Epithelial cell of prostate (primary cell): ENCODE results near the gene TRIP10.
A peak's percentile ranks its signal among the peaks of the same experiment; 100 is the strongest.
"Not testable (repeated sequence)": the region's sequence is repeated elsewhere in the genome, so short reads cannot be mapped to it uniquely, and the experiment has no call there.

Experiments
- DNase-seq: peaks from one replicate; pipeline ENCODE4 v3.0.0-alpha.2; 2011; ENCODE audit warnings: low read depth, low spot score
- H3K27ac ChIP-seq: fragments of 450-650 bp; 2 replicates; pipeline ENCODE4 v1.5.1; 2017; ENCODE audit warnings: mild to moderate bottlenecking

The TRIP10 gene

DNA sequence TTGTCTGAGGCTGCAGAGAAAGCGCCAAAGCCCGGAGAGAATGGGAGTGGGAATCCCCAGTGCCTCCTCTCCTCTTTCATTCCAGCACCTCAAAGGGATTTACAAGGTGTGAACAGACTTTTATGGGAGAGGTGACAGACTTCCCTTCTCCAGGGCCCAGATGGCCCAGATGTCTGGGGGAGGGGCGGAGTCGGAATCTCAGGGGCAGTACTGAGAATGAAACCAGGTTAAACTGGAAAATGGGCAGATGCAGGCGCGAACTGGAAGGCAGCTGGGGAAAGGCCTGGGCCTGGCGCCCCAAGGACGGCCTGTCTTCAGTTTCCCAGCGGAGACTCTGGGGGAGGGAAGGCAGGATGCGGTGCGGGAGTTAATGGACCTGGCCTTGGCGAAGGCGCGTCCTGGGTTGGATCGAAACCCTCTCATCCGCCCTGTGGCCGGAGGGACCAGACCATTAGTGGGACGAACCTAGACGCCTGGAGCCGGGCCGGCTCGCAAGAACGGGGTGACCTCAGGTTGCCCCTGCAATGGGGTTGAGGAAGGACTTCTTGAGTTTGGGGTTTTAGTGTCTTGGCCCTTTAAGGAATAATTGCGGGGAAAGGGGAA, 592 bp upstream of the TRIP10 start:
- no peak for DNase-seq

GRCh38 chr19:6739883-6740588, 556 bp downstream of the TRIP10 start:
- DNase-seq, result no peak
- peak overlapping the region; percentile 95 for H3K27ac ChIP-seq

More for the DNA sequence above, 592 bp upstream of the TRIP10 start:
- peak overlapping the region; percentile 95 for H3K27ac ChIP-seq

DNA sequence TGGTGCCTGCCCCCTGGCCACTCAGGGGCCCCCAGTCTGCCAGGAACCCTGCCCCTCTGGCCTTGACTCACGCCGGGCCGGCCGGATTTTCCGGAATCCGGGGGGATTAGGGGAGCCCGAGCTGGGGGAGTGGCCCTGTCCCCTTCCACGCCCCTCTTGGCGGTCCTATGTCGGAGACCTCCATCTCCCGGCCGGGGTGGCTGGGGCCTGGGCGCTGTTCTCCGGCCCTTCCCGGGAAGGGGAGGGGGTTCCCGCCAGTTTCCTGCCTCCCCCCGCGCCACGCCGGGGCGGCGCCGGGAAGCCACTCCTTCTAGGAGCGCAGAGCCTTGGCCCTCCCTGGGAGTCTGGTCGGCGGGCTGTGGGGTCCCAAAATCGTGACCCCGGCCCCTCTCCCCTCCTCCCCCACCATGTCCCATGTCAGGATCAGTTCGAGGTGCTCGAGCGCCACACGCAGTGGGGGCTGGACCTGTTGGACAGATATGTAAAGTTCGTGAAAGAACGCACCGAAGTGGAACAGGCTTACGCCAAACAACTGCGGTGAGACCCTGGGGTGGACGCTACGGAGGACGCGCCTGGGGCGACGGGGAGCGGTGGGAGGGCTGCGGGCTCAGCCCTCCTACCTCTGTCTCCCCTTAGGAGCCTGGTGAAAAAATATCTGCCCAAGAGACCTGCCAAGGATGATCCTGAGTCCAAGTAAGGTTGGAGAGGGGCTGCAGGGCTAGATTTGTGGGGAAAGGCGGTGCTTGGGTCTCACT, 1.3 kb downstream of the TRIP10 start:
- peak overlapping the region; percentile 95 for H3K27ac ChIP-seq
- DNase-seq, result no peak

DNA sequence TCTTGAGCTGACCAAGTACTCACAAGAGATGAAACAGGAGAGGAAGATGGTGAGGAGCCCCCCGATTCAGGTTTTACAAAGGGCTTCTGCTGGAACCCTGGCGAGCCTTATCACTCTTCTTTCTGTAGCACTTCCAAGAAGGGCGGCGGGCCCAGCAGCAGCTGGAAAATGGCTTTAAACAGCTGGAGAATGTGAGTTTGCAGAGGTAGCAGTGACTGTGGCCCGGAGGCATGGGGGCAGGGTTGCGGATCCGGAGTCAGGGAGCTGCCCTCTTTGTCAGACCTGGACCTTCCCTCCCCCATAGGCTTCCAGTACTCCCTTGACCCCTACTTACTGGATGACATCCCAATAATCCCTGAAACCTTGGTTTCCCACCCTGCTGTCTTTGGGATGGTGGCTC, 3.6 kb downstream of the TRIP10 start:
- no peak for DNase-seq
- peak overlapping the region; percentile 85 for H3K27ac ChIP-seq

DNA sequence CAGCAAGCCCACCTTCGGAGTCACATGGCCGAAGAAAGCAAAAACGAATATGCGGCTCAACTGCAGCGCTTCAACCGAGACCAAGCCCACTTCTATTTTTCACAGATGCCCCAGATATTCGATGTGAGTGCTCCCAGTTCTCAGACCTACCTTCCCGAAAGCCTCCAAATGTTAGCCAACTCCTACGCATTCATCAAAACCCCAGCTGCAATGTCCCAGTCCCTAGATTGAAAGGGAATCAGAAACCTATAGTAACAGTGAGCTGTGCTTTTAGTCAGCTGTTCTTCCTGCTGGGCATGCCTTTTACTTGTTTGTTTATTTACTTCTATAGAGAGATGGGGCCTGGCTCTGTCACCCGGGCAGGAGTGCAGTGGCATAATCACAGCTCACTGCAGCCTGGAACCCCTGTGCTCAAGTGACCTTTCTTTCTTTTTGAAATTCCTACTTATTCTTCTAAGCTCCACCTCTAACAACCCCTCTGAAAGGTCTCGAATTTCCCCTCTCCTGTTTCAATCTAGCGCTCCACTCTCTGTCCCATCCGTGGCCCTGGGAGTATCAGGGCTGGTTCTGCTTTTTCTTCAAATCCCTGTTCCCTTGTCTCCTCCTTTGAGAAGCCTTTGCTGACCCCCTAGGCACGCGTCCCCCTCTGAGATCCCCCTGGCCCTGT, 4.4 kb downstream of the TRIP10 start:
- no peak for DNase-seq
- peak overlapping the region; percentile 85 for H3K27ac ChIP-seq

DNA sequence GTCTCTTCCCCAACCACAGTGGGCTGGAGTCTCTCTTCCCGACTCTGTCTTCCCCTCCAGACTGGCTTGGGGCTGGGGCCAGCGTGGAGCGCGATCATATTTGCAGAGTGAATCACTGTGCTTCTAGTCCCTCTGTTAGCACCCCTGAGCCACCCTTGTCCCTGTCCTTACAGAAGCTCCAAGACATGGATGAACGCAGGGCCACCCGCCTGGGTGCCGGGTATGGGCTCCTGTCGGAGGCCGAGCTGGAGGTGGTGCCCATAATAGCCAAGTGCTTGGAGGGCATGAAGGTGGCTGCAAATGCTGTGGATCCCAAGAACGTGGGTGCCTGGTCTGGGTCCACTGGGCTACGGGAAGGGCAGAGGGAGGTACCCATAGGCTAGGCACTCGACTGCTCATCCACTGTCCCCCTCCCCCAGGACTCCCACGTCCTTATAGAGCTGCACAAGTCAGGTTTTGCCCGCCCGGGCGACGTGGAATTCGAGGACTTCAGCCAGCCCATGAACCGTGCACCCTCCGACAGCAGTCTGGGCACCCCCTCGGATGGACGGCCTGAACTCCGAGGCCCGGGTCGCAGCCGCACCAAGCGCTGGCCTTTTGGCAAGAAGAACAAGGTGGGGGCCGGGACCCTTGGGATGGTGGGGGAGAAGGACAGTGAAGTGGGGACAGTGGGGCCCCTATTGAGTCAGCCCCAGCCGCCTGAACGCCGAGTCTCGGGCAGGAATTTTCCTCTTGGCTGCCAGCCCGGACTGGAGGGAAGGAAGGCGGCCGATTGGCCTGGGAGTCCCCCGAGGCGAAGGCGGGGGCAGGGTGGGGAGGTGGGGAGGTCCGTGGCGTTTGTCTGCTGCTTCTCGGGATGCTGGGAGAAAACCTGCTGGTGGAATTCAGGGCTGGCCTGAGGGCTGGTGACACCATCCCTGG, 5.2 kb downstream of the TRIP10 start:
- DNase-seq, result no peak
- H3K27ac ChIP-seq, result peak overlapping the region; percentile 85

DNA sequence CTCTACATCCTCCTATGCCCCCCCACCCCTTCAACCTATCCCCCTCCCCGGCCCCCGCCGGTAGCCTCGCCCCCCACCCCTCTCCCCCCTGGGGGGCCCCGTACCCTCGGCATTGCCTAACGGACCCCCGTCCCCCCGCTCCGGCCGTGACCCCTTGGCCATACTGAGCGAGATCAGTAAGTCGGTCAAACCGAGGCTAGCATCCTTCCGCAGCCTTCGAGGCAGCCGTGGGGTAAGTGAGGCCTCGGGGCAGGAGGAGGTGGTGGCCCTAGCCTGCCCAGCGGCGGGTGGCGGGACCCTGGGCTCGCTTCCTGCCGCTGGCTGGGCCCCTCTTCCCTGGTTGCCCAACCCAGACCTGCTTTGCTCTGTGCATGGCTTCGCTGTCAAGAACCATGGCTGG, 6.5 kb downstream of the TRIP10 start:
- DNase-seq, result no peak
- peak overlapping the region; percentile 85 for H3K27ac ChIP-seq

DNA sequence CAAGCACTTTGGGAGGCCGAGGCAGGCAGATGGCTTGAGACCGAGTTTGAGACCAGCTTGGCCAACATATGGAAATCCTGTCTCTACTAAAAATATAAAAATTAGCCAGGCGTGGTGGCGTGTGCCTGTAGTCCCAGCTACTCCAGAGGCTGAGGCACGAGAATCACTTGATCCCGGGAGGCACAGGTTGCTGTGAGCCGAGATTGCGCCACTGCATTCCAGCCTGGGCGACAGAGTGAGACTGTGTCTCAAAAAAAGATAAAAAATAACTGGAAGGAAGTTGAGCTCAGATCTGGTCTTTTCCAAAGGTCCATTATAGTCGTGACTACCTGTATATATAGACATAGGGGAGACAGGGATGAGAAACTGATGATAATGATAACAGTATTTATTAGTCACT, 9.1 kb downstream of the TRIP10 start:
- peak overlapping the region; percentile 2 for H3K27ac ChIP-seq
- DNase-seq, result not testable (repeated sequence)

- DNase-seq, result no peak
- H3K27ac ChIP-seq, result peak overlapping the region; percentile 43
Measured at GRCh38 chr19:6750062-6750461, 10.6 kb downstream of the TRIP10 start.

DNA sequence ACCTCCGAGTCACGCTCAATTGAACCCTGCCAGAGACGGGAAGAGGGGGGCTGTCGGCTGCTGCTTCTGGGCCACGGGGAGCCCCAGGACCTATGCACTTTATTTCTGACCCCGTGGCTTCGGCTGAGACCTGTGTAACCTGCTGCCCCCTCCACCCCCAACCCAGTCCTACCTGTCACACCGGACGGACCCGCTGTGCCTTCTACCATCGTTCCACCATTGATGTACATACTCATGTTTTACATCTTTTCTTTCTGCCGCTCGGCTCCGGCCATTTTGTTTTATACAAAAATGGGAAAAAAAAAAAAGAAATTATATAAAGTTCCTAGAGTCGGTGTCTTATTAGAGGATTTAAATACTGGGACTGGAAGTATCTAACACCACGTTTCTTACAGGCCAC, 11.7 kb downstream of the TRIP10 start:
- DNase-seq, result no peak

DNA sequence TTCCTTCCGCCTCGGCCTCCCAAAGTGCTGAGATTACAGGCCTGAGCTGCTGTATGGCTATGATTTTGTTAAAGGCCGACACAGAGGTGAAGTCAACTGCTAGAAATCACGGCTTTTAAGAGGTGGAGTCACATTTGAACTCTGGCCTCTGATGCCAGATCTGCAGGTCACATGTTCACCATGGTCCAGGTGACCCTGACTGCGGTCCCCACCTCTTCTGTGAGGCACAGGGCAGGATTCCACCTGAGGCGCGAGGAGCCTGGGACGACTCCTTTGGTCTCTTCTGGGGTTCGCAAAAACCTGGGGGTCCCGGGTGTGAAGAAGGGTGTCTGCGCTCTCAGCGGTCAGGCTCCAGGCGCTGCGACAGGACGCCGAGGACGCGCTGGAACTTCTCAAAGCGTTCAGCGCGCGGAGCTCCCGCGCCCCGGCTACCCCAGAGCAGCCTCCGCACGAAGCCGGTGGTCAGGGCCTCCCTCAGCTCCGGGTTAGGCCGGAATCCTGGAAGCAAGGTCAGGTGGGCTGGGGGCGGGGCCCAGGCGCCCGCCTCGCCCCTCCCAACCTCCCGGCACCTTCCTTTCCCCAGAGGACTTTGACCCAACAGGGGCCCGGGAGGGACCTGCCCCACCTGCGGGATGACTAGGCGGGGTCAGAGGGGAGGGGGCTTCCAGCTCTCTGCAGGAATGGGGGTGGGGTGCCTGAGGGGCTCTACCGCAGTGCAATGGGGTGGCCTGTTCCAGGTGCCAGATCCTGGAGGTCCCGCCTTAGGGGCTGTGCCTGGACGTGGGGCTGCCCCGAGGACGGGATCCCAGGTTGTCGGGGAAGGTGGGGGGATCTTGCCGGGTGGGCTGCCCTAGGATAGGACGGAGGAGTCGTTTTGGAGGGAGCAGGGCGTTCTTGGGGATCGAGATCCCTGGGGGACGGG, 13.0 kb downstream of the TRIP10 start:
- peak overlapping the region; percentile 43 for H3K27ac ChIP-seq
- DNase-seq, result no peak

More for the DNA sequence above, 11.7 kb downstream of the TRIP10 start:
- H3K27ac ChIP-seq, result peak overlapping the region; percentile 43

DNA sequence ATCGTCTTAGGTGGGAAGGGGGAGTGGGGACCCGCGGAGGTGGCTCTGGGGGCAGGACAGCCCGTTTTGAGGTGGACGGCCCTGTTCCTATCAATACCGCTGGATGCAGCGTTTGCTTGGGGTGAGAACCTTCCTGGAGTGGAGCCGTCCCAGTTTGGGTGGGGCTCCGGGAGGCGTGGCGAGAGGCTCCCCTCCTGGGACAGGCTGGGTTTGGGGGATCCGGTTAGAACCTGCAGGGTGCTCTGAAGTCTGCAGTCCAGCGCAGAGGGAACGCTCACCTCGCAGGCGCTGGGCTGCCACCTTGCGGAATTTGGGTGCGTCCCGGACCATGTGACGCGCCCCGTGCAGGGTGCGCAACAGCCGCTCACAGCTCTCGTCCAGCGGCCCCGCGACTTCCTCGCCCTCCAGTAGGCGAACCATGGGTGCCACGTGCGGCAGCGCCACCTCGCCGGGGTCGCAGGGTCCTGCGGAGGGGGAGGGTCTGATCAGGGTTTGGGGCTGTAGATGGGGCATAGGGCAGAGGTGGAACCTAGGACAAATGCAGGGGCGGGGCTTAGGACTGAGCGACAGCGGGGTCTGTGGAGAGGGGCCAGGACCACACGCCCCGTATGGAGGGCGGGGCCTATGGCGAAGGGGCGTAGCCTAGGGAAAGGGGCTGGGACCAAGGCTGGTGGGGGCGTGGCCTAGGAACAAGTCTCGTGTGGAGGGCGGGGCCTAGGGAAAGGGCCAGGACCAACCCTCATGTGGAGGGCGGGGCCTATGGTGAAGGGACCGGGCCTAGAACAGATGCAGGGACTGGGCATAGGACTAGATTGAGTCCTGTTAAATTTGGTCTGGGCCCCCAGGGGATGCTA, 13.9 kb downstream of the TRIP10 start:
- no peak overlapping the region for H3K27ac ChIP-seq
- DNase-seq, result no peak

DNA sequence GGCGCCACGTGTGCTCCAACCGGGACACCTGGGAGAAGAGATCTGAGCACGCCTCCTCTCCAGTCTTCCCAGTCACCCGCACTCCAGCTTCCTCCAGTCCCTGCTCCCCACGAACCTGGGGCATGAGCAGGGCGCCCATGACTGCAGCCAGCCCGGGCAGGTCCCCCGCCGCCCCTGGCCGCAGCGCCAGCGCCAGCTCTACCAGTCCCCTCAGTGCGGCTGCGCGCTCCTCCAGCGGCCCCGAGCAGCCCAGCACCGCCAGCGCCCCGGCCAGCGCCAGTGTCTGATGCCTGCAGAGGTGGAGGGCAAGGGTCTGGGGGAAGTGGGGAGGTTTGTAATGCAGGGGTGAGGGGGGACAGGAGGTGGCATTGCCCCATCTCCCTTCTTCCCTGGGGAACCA, 14.7 kb downstream of the TRIP10 start:
- DNase-seq, result no peak
- no peak overlapping the region for H3K27ac ChIP-seq

DNA sequence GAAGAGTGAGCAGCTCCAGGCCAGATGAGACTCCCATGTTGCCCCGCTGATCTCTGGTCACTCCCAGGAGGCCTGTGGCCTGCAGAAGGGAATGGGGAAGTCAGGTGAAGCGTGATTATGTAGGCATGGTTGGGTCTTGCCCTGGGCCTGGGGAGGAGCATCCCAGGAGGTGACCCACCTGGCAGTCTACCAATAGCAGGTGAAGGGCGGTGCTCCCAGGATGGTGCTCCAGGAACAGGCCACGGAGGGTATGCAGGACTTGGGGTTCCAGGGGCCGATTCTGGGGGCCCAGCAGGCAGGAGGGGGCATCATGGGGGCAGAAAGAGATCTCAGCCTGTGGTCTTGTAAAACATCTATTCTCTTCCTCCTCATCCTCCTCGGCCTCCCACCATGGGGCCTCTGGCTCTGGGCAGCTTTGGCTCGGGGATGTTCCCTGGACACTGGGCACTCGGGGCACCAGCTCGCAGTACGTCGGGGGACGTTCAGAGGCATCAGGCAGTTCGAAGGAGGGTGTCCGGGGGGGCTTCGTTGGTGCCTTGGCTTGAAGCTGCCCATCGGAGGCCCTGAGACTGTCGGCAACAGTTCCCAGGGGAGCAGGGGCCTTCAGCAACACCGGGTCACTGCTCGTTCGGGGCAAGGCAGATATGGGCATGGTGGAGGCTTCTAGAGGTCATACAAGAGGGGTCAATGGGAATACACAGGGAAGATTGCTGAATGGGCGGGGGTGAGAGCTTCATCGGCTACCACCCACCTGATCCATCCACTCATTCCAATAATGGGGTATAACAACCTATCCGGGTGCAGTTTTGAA, 15.4 kb downstream of the TRIP10 start:
- DNase-seq, result no peak
- no peak overlapping the region for H3K27ac ChIP-seq

- no peak for DNase-seq
- no peak overlapping the region for H3K27ac ChIP-seq
Measured at GRCh38 chr19:6760606-6761005, 21.1 kb downstream of the TRIP10 start.

DNA sequence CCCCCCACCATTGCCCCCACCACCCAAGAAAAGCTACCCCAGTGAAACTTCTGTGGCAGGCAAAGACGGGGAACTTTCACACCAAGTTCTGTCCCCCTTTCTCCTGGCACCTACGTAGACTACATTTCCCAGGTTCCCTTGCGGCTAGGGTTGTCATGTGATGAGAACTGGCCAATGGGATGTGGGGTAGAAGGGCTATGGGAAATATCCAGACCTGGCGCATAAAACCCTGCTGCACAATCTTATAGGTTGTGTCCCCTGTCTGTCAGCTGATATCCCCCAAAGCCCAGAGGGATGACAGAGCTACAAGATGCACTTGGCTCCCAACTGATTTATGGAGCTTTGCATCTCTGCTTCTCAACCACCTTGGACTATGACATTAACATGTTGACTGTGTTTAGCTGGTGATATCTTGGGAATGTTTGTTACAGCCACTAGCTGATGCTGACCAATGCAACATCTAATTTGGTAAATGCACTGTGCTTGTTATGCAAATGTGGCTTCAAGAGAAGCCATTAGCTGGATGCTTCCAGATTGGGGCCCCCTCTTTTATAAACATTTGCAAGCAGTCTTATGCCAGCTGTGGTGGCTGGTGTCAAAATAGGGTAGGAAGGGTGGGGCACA, 21.7 kb downstream of the TRIP10 start:
- no peak for DNase-seq
- no peak overlapping the region for H3K27ac ChIP-seq
